GM12875 (cell line): ENCODE measurements around the gene HOXA7.

Experiments used
- H3K4me3 ChIP-seq: one replicate; pipeline ENCODE4 v1.5.1; 2011; ENCODE audit warnings: low read depth, low read length, control low read depth
- TF ChIP-seq, protein P1 (sequence below): IDR thresholded peaks from 2 replicates; pipeline ENCODE4 v1.5.1; 2011; ENCODE audit warnings: low read depth, mild to moderate bottlenecking, control low read depth, inconsistent platforms, low read length, moderate library complexity, borderline replicate concordance; ENCODE audit not compliant: insufficient read depth

Gene HOXA7

GRCh38 chr7:27202018-27202861 lies 45.8 kb upstream of the HOXA7 start:
- TF ChIP-seq, protein P1, sequence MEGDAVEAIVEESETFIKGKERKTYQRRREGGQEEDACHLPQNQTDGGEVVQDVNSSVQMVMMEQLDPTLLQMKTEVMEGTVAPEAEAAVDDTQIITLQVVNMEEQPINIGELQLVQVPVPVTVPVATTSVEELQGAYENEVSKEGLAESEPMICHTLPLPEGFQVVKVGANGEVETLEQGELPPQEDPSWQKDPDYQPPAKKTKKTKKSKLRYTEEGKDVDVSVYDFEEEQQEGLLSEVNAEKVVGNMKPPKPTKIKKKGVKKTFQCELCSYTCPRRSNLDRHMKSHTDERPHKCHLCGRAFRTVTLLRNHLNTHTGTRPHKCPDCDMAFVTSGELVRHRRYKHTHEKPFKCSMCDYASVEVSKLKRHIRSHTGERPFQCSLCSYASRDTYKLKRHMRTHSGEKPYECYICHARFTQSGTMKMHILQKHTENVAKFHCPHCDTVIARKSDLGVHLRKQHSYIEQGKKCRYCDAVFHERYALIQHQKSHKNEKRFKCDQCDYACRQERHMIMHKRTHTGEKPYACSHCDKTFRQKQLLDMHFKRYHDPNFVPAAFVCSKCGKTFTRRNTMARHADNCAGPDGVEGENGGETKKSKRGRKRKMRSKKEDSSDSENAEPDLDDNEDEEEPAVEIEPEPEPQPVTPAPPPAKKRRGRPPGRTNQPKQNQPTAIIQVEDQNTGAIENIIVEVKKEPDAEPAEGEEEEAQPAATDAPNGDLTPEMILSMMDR, result no peak
- H3K4me3 ChIP-seq, result no peak overlapping the region

GRCh38 chr7:27201580-27202017 lies 45.1 kb upstream of the HOXA7 start:
- TF ChIP-seq, protein P1, result no peak
- no peak overlapping the region for H3K4me3 ChIP-seq

DNA sequence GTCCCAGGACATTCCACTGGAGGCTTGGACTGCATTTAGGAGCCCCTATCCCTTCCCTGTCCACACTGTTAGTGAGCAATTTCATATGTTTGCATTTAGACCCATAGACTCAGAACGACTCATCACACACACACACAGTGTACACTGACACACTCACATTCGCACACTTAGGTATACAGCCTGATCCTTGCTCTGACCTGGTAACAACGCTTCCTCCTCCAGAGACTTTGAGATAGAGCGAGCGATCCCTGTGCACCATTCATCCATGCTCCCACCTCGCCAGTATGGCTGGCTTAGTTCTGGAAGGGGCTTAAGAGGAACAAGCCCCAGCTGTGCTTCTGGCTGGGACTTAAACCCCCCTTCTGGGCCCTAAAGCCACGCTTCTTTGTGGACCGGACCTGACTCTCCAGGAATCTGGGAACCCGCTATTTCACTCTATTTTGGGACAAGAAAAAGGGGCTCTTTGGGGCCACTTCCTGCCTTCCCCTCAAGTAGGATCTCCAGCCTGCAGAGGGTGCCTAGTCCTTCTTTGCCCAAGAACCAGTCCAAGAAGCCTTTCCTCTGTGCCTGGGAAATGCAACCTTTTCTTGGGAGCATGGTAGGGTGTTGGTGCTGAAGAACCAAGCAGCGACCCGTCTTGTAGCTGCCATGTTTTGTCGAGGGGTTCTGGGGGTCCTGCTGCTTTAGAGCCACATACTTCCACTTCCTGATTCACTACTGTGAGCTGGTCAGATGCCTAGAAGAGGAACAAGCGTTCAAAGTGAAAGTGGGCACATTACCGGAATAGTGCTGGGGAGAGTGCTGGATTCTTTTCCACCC lies 44.5 kb upstream of the HOXA7 start:
- no peak overlapping the region for H3K4me3 ChIP-seq
- TF ChIP-seq, protein P1, result no peak

GRCh38 chr7:27199849-27200760 lies 43.6 kb upstream of the HOXA7 start, which contains the start of gene HOXA13:
Gene HOXA13 (minus strand): TSS chr7:27200091. CDS start chr7:27200077, 14 bp downstream.
- H3K4me3 ChIP-seq, result peak within 1 kb of the TSS; percentile 34
- TF ChIP-seq, protein P1, result no peak

GRCh38 chr7:27198871-27199801 lies 42.7 kb upstream of the HOXA7 start:
- TF ChIP-seq, protein P1, result no peak
- H3K4me3 ChIP-seq, result no peak overlapping the region
